HG03575 (cell line): ENCODE measurements around the gene MPRIP.
"Not testable (repeated sequence)": the region's sequence is repeated elsewhere in the genome, so short reads cannot be mapped to it uniquely, and the experiment has no call there.

Experiments used
- ATAC-seq: cut with Tn5 transposase; IDR thresholded peaks from one replicate; pipeline ENCODE4 v1.9.1; 2021; ENCODE audit not compliant: unreplicated experiment, insufficient number of reproducible peaks, low FRiP score; ENCODE audit errors: extremely low read depth

MPRIP gene

DNA sequence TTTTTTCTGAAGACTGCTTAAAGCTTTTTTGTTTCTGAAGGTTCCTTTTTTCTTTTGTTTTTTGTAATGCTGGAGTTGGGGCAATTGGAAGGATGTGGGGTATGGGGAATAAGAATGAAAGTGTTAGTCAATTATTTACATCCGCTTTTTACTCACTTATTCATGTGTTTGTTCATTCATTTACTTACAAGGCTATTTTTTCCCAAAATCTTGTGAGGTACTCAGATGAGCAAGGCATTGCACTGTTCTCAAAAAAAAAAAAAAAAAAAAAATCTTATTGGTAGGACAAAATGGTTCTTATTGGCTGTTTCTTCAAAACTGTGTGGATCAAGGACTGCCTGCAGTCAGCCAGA is 108.2 kb downstream of the MPRIP start:
- ATAC-seq, result no peak

DNA sequence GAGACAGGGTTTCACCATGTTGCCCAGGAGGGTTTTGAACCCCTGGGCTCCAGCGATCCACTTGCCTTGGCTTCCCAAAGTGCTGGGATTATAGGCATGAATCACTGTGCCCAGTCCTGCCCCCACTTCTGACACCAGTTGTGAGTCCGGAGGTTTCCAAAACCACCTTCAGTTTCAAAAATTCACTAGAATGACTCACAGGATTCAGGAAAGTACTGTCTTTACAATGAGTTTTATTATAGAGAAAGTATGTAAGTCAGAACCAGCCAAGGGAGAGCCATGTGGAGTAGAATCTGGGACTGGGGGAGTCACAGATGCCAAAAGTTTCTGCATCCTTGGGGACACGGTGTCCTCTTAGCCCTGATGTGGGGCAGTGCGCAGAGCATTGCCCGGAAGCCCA is 108.8 kb downstream of the MPRIP start:
- ATAC-seq, result no peak

DNA sequence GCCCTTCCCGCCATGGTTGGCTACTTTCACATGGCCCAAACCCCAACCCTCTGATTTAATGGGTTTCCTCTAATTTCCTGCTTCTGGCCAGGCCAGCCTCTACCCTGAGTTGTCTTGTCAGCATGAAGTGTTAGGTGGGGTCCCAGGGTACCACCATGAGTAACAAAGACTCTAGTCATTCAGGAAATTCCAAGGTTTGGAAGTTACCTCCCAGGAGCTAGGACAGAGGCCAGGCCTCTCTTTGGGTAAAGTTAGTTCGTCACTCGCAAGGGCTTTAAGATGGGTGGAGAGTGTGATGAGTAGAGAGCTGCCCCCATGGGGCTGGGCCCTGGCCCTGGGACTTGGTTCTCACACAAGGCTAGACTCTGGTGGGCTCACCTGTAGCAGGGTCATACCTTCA is 109.3 kb downstream of the MPRIP start:
- no peak for ATAC-seq

DNA sequence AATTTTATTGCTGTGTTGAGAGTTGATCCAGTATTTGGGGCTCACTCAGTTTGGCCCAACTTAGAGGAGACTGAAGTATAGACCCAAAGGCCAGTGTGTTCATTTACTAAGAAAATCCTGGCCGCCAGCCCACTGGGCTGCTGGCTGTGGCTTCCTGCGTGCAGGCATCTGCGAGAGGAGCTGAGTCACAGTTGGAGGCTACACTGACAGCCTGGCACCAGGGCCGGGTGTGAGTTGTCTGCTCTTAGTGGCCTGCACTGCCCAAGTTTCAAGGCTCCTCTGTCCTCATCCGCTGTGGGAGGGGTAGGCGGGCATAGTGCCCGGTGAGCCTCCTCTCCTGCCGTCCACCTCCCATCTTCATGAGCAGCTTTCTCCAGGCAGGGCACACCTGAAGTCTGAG is 109.7 kb downstream of the MPRIP start:
- no peak for ATAC-seq

DNA sequence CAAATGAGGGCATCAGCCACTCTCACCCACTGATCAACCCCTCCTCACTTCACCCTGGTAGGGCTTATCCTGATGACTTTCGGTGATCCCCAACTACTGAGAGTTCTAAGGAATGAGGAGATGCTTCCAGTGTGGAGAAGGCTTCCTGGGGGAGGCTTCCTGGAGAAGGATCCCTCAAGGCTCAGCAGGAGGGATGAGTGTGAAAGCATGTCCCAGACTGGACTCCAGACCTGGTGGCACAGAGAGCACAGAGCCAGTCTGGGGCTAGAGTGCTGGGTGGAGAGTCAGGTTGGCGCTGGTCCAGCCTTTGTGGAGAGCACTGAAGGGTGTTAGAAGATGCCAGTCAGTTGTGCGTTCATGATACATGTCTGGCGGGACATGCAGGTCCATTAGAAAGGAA is 110.1 kb downstream of the MPRIP start:
- ATAC-seq, result no peak

DNA sequence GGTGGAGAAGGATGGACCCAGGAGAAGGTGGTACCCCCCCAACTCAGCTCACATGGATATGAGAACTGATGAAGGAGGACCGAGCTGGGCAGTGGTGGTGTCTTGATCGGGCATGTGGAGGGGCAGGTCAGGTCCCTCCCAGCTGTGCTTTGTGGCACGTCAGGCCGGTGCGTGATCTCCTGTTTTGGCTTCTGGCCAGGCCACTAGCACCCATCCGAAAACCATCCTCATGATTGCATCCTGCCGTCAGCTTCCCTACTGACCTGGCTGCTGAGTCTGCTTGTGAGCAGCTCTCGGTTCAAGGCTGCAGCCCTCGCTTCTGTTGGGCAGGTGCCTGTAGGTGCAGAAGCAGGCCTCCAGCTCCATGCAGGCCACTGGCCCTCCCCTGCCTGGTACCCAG is 110.8 kb downstream of the MPRIP start:
- no peak for ATAC-seq

DNA sequence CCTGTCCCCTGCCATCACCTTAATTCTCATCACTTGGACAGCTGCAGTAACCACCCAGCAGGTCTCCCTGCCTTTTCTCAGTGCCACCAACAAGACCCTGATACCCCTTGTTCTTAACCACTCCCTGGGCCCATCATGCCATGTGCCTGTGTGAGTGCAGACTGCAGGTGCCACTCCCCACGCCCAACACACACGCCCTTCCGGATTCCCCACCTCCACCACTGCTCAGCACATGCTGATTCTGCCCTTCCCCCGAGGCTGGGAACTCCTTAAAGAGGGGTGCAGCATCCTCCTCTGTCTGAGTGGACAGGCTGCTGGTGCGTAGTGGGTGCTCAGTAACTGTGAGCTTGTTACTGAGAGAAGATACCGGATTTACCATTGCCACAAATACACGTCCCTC is 111.5 kb downstream of the MPRIP start:
- no peak for ATAC-seq

DNA sequence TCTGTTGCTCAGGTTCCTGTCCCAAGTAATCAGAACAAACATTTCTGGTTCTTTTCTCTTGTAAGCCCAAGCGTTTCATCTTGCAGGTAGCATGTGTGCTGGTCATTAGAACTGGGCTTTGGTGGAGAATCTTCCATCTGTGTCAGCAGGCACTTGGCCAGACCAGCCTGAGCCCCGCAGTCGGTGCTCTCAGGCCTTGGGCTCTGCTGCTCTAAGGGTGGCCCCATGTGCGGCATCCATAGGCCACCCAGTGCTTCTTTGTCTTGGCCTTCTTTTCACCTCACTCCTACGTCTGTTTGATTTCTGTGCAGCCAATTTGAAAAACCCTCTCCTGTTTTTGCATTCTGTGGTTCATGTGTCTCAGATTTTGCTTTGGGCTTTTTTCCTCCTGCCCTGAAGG is 112.3 kb downstream of the MPRIP start:
- ATAC-seq, result no peak

DNA sequence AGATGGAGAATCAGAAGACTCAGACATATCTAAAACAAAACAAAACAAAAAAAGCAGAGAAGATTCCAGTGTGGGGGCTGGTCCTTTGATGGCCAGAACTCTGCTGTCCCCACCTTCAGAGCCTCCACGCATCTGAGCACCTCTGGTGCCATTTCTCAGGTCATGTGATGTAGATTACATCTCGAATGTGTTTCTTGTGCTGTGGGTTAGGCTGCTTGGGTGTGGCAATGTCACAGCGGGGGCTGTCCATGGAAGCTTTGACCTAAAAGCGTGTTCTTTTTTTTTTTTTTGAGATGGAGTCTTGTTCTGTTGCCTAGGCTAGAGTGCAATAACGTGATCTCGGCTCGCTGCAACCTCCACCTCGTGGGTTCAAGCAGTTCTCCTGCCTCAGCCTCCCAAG is 112.7 kb downstream of the MPRIP start:
- ATAC-seq, result no peak

DNA sequence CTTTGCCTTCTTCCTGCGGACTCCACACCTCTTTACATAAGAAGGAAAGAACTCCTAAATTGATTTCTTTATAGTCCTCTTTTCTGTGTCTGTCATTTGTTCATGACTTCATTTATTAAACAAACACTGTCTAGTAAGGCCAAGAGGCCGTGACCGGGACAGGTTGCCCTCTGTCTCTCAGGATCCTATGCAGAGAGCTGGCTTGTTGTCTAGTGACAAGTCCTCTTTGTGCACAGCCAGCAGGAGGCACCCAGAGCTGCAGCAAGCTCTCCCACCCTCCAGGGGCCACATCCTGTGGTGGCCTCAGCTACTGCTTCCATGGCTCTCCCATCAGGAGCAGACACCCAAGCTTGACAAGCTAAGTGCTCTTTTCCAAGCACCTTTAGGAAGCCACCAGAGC is 113.3 kb downstream of the MPRIP start:
- no peak for ATAC-seq

DNA sequence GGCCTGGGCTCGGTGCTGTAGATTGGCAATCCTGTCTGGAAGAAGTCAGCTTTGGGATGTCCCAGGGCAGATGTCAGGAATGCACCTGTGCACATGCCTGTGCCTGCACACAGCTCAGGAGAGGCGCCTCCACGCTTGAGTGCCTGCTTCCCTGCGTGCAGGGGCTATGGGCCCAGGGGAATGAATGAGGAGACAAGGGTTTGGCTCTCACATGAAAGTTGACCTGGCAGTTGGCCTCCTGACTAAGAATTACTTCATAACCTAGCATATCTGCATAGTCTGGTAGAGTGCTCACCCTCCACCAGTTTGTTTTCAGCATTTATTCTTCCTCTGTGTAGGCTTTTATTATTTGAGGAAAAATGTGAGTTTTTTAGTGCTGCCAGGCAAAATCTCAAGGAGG is 113.8 kb downstream of the MPRIP start:
- no peak for ATAC-seq

DNA sequence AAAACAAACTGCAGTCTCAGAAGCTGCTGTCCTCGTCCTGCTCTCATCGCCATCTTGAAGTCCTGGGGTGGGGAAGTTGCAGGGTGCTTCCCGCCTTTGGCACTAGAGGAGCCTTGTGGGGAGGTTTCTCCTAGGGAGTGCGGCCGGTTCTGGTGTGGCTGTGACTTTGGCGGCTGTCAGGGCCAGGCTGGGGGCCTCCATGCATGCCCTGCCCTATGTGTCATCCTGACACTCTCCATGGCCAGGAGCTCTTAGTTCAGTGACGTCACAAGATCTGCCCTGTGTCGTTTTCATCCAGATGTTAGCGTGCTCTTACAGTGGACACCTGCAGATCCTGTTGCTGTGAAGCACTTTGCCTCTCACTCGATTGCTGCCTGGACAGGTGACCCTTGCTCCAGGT is 114.3 kb downstream of the MPRIP start:
- no peak for ATAC-seq

DNA sequence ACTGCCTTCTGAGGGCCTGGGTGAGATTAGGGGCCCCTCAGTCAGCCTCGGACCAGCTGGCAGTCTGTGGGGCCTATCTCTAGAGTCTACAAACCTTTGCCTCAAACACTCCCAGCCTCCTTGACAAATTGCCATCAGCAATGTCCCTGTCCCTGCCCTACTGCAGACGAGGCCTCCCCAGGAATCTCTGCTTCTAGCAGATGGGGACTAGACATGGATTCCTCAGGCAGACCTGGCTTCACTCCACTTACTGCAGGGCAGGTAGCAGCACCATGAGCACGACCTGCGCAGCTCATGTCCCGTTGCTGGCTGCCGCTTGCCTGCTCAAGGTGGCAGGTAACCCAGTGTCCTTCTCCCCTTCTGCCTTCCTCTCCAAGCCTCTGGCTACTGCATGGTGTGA is 114.8 kb downstream of the MPRIP start:
- ATAC-seq, result no peak

DNA sequence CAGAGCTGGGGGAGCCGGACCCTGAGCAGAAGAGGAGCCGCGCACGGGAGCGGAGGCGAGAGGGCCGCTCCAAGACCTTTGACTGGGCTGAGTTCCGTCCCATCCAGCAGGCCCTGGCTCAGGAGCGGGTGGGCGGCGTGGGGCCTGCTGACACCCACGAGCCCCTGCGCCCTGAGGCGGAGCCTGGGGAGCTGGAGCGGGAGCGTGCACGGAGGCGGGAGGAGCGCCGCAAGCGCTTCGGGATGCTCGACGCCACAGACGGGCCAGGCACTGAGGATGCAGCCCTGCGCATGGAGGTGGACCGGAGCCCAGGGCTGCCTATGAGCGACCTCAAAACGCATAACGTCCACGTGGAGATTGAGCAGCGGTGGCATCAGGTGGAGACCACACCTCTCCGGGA is 116.2 kb downstream of the MPRIP start:
- ATAC-seq, result not testable (repeated sequence)

DNA sequence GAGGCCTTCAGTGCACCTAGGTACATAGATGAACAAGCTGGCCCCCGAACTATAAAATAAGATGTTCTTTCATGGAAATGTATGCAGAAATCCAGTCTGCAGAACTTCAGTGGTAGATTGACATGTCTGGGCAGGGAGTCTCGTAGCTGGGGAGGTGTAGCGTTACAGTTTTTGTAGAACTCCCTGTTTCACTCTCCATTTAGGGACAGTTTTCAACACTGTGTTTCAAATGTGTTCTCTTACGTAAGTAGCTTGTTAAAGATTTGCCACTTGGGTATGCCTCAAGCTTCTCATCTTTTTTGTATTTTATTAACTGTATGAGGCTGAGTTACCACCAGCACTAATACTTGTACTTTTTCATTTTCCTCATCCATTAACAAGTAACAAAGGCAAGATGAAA is 117.3 kb downstream of the MPRIP start:
- no peak for ATAC-seq

DNA sequence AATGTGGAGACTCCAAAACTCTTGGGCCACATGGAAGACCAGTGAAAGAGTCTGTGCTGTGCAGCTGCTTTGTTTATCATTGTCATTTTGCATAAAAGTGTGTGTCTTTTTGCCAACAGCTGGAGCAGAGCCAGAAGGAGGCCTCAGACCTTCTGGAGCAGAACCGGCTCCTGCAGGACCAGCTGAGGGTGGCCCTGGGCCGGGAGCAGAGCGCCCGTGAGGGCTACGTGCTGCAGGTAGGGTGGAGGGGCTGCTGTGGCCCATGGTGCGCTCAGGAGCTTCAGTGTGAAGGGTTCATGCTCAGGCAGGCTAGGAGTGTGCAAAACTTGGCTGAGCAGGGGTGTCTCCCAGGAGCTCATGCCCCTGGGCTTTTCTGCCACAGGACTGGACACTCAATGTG is 118.9 kb downstream of the MPRIP start:
- no peak for ATAC-seq

DNA sequence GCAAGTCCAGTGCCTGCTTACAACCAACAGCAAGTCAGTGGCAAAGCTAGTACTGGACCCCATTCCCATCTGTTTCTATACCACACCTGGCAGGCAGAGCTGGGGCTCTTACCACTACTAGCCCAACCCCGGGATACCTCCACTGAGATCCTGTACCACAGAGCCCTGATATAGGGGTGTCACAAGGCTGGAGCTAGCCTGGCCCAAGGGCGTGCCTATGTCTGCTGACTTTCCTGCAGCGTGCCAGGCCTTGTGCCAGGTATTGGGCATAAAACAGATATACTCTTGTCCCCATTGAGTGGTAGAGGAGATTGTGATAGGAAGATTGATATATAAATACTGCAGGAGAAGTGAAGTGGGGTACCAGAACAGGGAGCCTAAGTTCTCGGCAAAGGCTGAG is 119.5 kb downstream of the MPRIP start:
- no peak for ATAC-seq

DNA sequence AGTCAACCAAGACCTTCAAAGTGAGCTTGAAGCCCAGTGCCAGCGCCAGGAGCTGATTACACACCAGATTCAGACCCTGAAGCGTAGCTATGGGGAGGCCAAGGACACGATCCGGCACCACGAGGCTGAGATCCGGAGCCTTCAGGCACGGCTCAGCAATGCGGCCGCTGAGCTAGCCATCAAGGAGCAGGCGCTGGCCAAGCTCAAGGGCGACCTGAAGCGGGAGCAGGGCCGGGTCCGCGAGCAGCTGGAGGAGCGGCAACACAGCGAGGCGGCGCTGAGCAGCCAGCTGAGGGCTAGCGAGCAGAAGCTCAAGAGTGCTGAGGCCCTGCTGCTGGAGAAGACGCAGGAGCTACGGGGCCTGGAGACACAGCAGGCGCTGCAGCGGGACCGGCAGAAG is 121.9 kb downstream of the MPRIP start:
- no peak for ATAC-seq

DNA sequence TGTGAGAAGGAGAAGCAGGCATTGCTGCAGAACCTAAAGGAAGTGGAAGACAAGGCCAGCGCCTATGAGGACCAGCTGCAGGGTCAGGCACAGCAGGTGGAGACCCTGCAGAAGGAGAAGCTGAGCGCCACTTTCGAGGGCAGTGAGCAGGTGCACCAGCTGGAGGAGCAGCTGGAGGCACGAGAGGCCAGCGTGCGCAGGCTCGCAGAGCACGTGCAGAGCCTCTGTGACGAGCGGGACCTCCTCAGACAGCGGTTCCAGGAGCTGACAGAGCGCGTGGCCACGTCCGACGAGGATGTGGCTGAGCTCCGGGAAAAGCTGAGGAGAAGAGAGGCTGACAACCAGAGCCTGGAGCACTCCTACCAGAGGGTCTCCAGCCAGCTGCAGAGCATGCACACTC is 122.4 kb downstream of the MPRIP start:
- ATAC-seq, result no peak

DNA sequence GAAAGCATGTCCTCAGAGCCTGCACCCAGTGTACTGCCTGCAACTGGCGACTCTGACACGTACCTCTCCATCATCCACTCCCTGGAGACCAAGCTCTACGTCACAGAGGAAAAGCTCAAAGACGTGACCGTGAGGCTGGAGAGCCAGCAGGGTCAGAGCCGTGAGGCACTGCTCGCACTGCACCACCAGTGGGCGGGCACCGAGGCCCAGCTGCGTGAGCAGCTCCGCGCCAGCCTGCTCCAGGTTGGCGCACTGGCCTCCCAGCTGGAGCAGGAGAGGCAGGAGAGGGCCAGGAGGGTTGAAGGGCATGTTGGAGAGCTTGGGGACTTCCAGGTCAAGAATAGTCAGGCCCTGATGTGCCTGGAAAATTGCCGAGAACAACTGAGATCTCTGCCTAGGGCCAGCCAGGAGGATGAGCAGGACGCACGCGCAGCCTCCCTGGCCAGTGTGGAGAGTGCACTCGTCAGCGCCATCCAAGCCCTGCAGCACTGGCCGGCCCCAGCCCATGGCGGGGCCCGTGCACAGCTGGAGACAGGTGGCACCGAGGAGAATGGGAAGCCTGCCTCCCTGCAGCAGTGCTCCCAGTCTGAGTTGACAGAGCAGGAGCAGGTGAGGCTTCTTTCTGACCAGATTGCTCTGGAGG is 123.5 kb downstream of the MPRIP start:
- ATAC-seq, result no peak

DNA sequence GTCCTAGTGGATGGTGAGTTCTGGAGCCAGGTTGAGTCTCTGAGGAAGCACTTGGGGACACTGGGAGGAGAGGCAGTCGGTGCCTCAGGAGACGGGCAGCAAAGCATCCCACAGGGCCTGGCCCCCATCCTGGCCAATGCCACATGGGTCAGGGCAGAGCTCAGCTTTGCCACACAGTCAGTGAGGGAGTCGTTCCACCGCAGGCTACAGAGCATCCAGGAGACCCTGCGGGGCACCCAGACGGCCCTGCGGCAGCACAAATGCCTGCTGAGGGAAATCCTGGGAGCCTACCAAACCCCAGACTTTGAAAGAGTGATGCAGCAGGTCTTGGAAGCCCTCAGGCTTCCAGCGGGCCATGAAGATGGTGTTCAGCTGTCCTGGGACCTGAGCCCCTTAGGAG is 124.2 kb downstream of the MPRIP start:
- no peak for ATAC-seq

DNA sequence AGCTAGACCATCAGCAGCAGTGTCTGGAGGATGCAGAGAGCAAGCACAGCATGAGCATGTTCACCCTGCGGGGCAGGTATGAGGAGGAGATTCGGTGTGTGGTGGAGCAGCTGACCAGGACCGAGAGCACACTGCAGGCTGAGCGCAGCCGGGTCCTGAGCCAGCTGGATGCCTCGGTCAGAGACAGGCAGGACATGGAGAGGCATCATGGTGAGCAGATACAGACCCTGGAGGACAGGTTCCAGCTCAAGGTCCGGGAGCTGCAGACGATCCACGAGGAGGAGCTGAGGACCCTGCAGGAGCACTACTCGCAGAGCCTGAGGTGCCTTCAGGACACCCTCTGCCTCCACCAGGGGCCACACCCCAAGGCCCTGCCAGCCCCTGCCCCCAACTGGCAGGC is 125.1 kb downstream of the MPRIP start:
- ATAC-seq, result no peak
